Temporal lobe (tissue), 2 donors: Measurements from ENCODE around the gene KLHDC7A. TPM values are rescaled to one million over a fixed set of nuclear protein-coding genes. Genes with fewer than 3 reads are reported as not detected.

ENCODE experiments used
- small RNA-seq: library from RNA; depleted of rRNA; stranded (forward); fragments of <200 nt; gene quantifications from one replicate; pipeline ENCODE3, GENCODE V24; 2014; ENCODE audit warnings: low replicate concordance
- total RNA-seq: library from RNA; depleted of rRNA; stranded (reverse); fragments of >200 nt; gene quantifications from one replicate; pipeline ENCODE4 v1.2.3, GENCODE V29; 2014

Gene KLHDC7A
- total RNA-seq, 1 donor from 2014 or later, result not detected

Small RNAs within 50 kb of the gene (small RNA-seq; reads per million reads assigned to genes)
- gene DYNLL1P3, result not detected

Other genes starting within 250 kb of the KLHDC7A start
- not detected for gene PAX7, start 149.9 kb downstream of the KLHDC7A start, total RNA-seq